B cell (primary cell): ENCODE data around the gene TFB1M. TPM values are rescaled to one million over a fixed set of nuclear protein-coding genes. Genes with fewer than 3 reads are reported as not detected.

Source experiments
- ATAC-seq: fragments of 200-7000 bp; cut with Tn5 transposase; one replicate; pipeline ENCODE4 v1.10.0; 2021; ENCODE audit warnings: low read depth, mild to moderate bottlenecking, moderate number of reproducible peaks, moderate library complexity
- CTCF ChIA-PET: fragments of 350-600 bp; sonication (Branson Sonifier 250); formaldehyde crosslinking; loops from one replicate; lab custom pipeline; 2021; ENCODE audit warnings: antibody characterized with exemption, inconsistent platforms; lab: Charles Lee
- POLR2A ChIA-PET: fragments of 350-600 bp; sonication (Branson Sonifier 250); formaldehyde crosslinking; loops from one replicate; lab custom pipeline; 2021; ENCODE audit warnings: antibody characterized with exemption; lab: Charles Lee
- DNase-seq: peaks from one replicate; pipeline ENCODE4 v3.0.0; 2013
- H2AFZ ChIP-seq: 2 replicates; pipeline ENCODE4 v1.6.1; 2012; ENCODE audit warnings: mild to moderate bottlenecking, low read depth, low read length; ENCODE audit not compliant: insufficient read depth, poor library complexity, severe bottlenecking
- H3K27ac ChIP-seq, 2 donors: 1 replicate in 1 of 2; 2 replicates in 1 of 2; pipeline ENCODE4 v1.5.1; 2012 to 2013; ENCODE audit warnings: low read length in 2 of 2, mild to moderate bottlenecking in 2 of 2, moderate library complexity in 1 of 2
- H3K27me3 ChIP-seq, 4 experiments: fragments of 200-600 bp in 1 of 4; sonication (generic) in 1 of 4; replicated peaks in 1 of 4; 1 replicate in 2 of 4; 2 replicates in 2 of 4; pipeline versions ENCODE4 v1.6.1 to v1.7.0; 2013 to 2016; ENCODE audit warnings: low read length in 3 of 4, mild to moderate bottlenecking in 2 of 4, mixed read lengths in 1 of 4, moderate library complexity in 1 of 4; ENCODE audit not compliant: insufficient read depth in 4 of 4, control insufficient read depth in 3 of 4; ENCODE audit errors: control extremely low read depth in 1 of 4
- H3K36me3 ChIP-seq, 2 experiments: replicated peaks in 1 of 2; 1 replicate in 1 of 2; 2 replicates in 1 of 2; pipeline versions ENCODE4 v1.6.1 to v1.7.1; 2013; ENCODE audit warnings: low read length in 1 of 2; ENCODE audit not compliant: insufficient read depth in 2 of 2, control insufficient read depth in 1 of 2; ENCODE audit errors: control extremely low read depth in 1 of 2, extremely low read depth in 1 of 2
- H3K4me1 ChIP-seq, 2 donors: fragments of 200-600 bp in 1 of 2; sonication (generic) in 1 of 2; 1 replicate in 1 of 2; 2 replicates in 1 of 2; pipeline versions ENCODE4 v1.5.1 to v1.6.1; 2013 to 2017; ENCODE audit warnings: low read length in 2 of 2; ENCODE audit not compliant: control insufficient read depth in 2 of 2, insufficient read depth in 2 of 2
- H3K4me2 ChIP-seq: replicated peaks from 2 replicates; pipeline ENCODE3; 2012; ENCODE audit warnings: mild to moderate bottlenecking, low read depth, low read length; ENCODE audit not compliant: poor library complexity, severe bottlenecking
- H3K4me3 ChIP-seq, 5 experiments: fragments of 200-600 bp in 1 of 5; sonication (generic) in 1 of 5; 1 replicate in 3 of 5; 2 replicates in 2 of 5; pipeline versions ENCODE4 v1.5.1 to v1.7.0; 2011 to 2016; ENCODE audit warnings: low read length in 4 of 5, mild to moderate bottlenecking in 4 of 5, low read depth in 2 of 5, control low read depth in 1 of 5, moderate library complexity in 1 of 5; ENCODE audit not compliant: insufficient read depth in 1 of 5; ENCODE audit errors: control extremely low read depth in 1 of 5, extremely low read depth in 1 of 5
- H3K79me2 ChIP-seq: fragments of 200-600 bp; sonication (generic); one replicate; pipeline ENCODE4 v1.6.0; 2016; ENCODE audit warnings: low read length; ENCODE audit not compliant: control insufficient read depth, insufficient read depth
- H3K9ac ChIP-seq: fragments of 200-600 bp; sonication (generic); 2 replicates; pipeline ENCODE4 v1.6.1; 2017; ENCODE audit warnings: mild to moderate bottlenecking, low read length, moderate library complexity
- H3K9me3 ChIP-seq, 3 donors: one replicate each; pipeline versions ENCODE4 v1.6.1 to v1.7.1; 2013; ENCODE audit warnings: low read length in 2 of 3; ENCODE audit not compliant: control insufficient read depth in 2 of 3, insufficient read depth in 1 of 3; ENCODE audit errors: control extremely low read depth in 1 of 3
- H4K20me1 ChIP-seq: 2 replicates; pipeline ENCODE4 v1.6.0; 2012; ENCODE audit warnings: mild to moderate bottlenecking, low read length; ENCODE audit not compliant: insufficient read depth, control insufficient read depth, poor library complexity, severe bottlenecking
- H3K27ac Mint-ChIP-seq: one replicate; pipeline ENCODE4 v1.8.0; 2021; ENCODE audit warnings: mixed read lengths
- H3K27me3 Mint-ChIP-seq: one replicate; pipeline ENCODE4 v1.8.0; 2021; ENCODE audit warnings: mixed read lengths
- H3K4me1 Mint-ChIP-seq: one replicate; pipeline ENCODE4 v1.8.0; 2021; ENCODE audit warnings: mixed read lengths
- H3K4me3 Mint-ChIP-seq: one replicate; pipeline ENCODE4 v1.8.0; 2021; ENCODE audit warnings: mixed read lengths
- H3K9me3 Mint-ChIP-seq: one replicate; pipeline ENCODE4 v1.8.0; 2022; ENCODE audit warnings: mixed read lengths; ENCODE audit not compliant: insufficient read depth
- CTCF ChIP-seq: fragments of 200-600 bp; IDR thresholded peaks from one replicate; pipeline ENCODE4 v1.8.0; 2022; ENCODE audit warnings: antibody characterized with exemption, mild to moderate bottlenecking
- EZH2 ChIP-seq: IDR thresholded peaks from 2 replicates; pipeline ENCODE4 v1.6.1; 2012; ENCODE audit warnings: borderline replicate concordance, low read depth, mild to moderate bottlenecking, moderate library complexity, low read length; ENCODE audit not compliant: insufficient read depth, poor library complexity, severe bottlenecking
- WGBS: methylation state at CpG from one replicate; pipeline ENCODE4 v1.1.5; 2013; ENCODE audit warnings: missing lambda C conversion rate; ENCODE audit not compliant: insufficient coverage; 5-methylcytosine and 5-hydroxymethylcytosine counted together
- intact Hi-C: fragments of 100-400 bp; cut with micrococcal nuclease; formaldehyde crosslinking; loops from one replicate; pipeline ENCODE4 v1.10.0; 2022
- polyA plus RNA-seq: library from polyadenylated mRNA; depleted of rRNA; stranded (reverse); fragments of >200 nt; gene quantifications from 2 replicates; pipeline ENCODE4 v1.2.3, GENCODE V29; 2012
- total RNA-seq, 2 donors: library from RNA; stranded (reverse); fragments of 120-200 nt in 1 of 2; gene quantifications; 1 replicate in 1 of 2; 2 replicates in 1 of 2; pipeline versions ENCODE4 v1.2.3 to v1.2.4, GENCODE V29; 2013 to 2022

Gene TFB1M
- total and polyA plus RNA-seq, 2 donors (not counting 1 experiment from before 2014, with no cell fraction given) = 18.6 to 49.9 TPM

- peak overlapping the region; percentile 83 for H2AFZ ChIP-seq
- H3K4me1 Mint-ChIP-seq = peaks cover 43% of the 10 kb centered on the region
- POLR2A ChIA-PET = interaction anchor here (0.7 kb wide), 2 partner anchors 111 to 155 kb away, joined by 4 to 5 read pairs; no protein-coding TSS in a partner anchor
- H3K4me3 Mint-ChIP-seq = peak overlapping the region; percentile 100
- peaks cover 15 to 16% of the 10 kb centered on the region in 2 donors for H3K4me1 ChIP-seq
- peak overlapping the region in 1 of 2 donors; percentile 79 for H3K27ac ChIP-seq
- peak overlapping the region; percentile 89 for H3K9ac ChIP-seq
- intact Hi-C loops = no loop called here
- H3K27me3 ChIP-seq = no peaks in the 10 kb centered on the region
- H3K4me3 ChIP-seq = peak overlapping the region in 4 of 5 experiments; percentile 68 to 92 (median 86)
- H3K27ac Mint-ChIP-seq = peak overlapping the region; percentile 97
- no peak for DNase-seq
- H3K9me3 ChIP-seq = no peaks in the 10 kb centered on the region
- WGBS = no CpG with 5 or more reads among the region's 3 CpGs
- H4K20me1 ChIP-seq = no peaks in the 10 kb centered on the region
- H3K9me3 Mint-ChIP-seq = no peaks in the 10 kb centered on the region
- peaks cover 2% of the 10 kb centered on the region for H3K79me2 ChIP-seq
- peak overlapping the region; percentile 78 for H3K4me2 ChIP-seq
- no peak for ATAC-seq
- no peaks in the 10 kb centered on the region for H3K27me3 Mint-ChIP-seq
- CTCF ChIA-PET = interaction anchor here (0.7 to 2.7 kb wide), 12 partner anchors 8 to 646 kb away, joined by 3 to 16 read pairs (median 4); no protein-coding TSS in a partner anchor
- H3K36me3 ChIP-seq = peaks cover 0 to 3% of the 10 kb centered on the region in 2 experiments
- TF ChIP-seq CTCF = no peak
- TF ChIP-seq EZH2 = no peak
These were observed 1.2 kb upstream of the TFB1M start for GRCh38 chr6:155315516-155315871.

GRCh38 chr6:155314773-155315515, 660 bp upstream of the TFB1M start:
- Histone ChIP-seq H3K27ac (peak overlapping the region; percentile 79 to 84), H3K4me3 (peak overlapping the region; percentile 68 to 92 (median 92)), H3K79me2 (peaks cover 4% of the 10 kb centered on the region), H3K4me2 (peak overlapping the region; percentile 78), H3K27me3 (no peaks in the 10 kb centered on the region), H2AFZ (peak overlapping the region; percentile 83), H4K20me1 (no peaks in the 10 kb centered on the region), H3K4me1 (peaks cover 10 to 11% of the 10 kb centered on the region in 2 donors), H3K36me3 (peaks cover 0 to 3% of the 10 kb centered on the region in 2 experiments), H3K9me3 (no peaks in the 10 kb centered on the region), H3K9ac (peak overlapping the region; percentile 89)
- H3K4me1 Mint-ChIP-seq = peaks cover 40% of the 10 kb centered on the region
- no peak for TF ChIP-seq CTCF
- no peak for TF ChIP-seq EZH2
- ATAC-seq = peak; percentile 28
- ChIA-PET CTCF (interaction anchor here (0.7 to 2.6 kb wide), 11 partner anchors 8 to 646 kb away, joined by 3 to 16 read pairs (median 3); no protein-coding TSS in a partner anchor), POLR2A (interaction anchor here (0.7 kb wide), 2 partner anchors 112 to 155 kb away, joined by 4 to 5 read pairs; no protein-coding TSS in a partner anchor)
- WGBS = 1% methylated on average over 12 of the region's 20 CpGs
- peak overlapping the region; percentile 100 for H3K4me3 Mint-ChIP-seq
- intact Hi-C loops = loop anchor here (1.0 to 5.0 kb wide), 5 partner anchors 103 to 1957 kb away; no protein-coding TSS in a partner anchor
- H3K27ac Mint-ChIP-seq = peak overlapping the region; percentile 97
- DNase-seq = no peak
- H3K9me3 Mint-ChIP-seq = no peaks in the 10 kb centered on the region
- H3K27me3 Mint-ChIP-seq = no peaks in the 10 kb centered on the region
